Measurements from ENCODE around the gene IL18R1. TPM values are rescaled to one million over a fixed set of nuclear protein-coding genes. Genes with fewer than 3 reads are reported as not detected.

The IL18R1 gene
- total and polyA plus RNA-seq, 4 donors: 4.8 to 12.7 (median 5.9) TPM

- H3K4me3 ChIP-seq (ENCODE audit: low read depth in 1 of 3, low read length in 3 of 3): no peak overlapping the region
Observed at GRCh38 chr2:102359527-102359926, 3.9 kb downstream of the IL18R1 start.

GRCh38 chr2:102361632-102362241 lies 6.1 kb downstream of the IL18R1 start:
- Histone ChIP-seq H3K9me3 (ENCODE audit: control insufficient read depth in 4 of 4, low read length in 3 of 4) (peaks cover 0 to 11% (median 2%) of the 10 kb centered on the region in 4 donors), H3K4me1 (ENCODE audit: control insufficient read depth in 4 of 4, insufficient read depth in 4 of 4, low read length in 3 of 4) (peaks cover 0 to 7% (median 3%) of the 10 kb centered on the region in 4 donors), H3K36me3 (ENCODE audit: control insufficient read depth in 4 of 4, insufficient read depth in 3 of 4, low read depth in 1 of 4, low read length in 3 of 4) (peaks cover 0 to 15% (median 11%) of the 10 kb centered on the region in 4 donors), H3K4me3 (ENCODE audit: low read depth in 1 of 3, low read length in 3 of 3) (no peak overlapping the region), H3K27me3 (ENCODE audit: control insufficient read depth in 4 of 4, insufficient read depth in 4 of 4, low read length in 3 of 4) (no peaks in the 10 kb centered on the region), H3K27ac (ENCODE audit: low read depth in 1 of 2, low read length in 2 of 2) (no peak overlapping the region), H3K9ac (ENCODE audit: low read depth in 1 of 2, low read length in 2 of 2) (no peak overlapping the region)
- DNase-seq (ENCODE audit: low spot score): no peak
- WGBS: 82% methylated on average over 5 of the region's 5 CpGs
- TF ChIP-seq JUND (IDR thresholded peaks at IDR 0.05) (no peak), MAX (IDR thresholded peaks at IDR 0.05) (no peak), TAF1 (conservative IDR thresholded peaks at IDR 0.05) (no peak), HNF4G (IDR thresholded peaks at IDR 0.05) (no peak), NR2F2 (IDR thresholded peaks at IDR 0.05) (no peak), REST (IDR thresholded peaks at IDR 0.05) (no peak), ATF3 (IDR thresholded peaks at IDR 0.05) (no peak), YY1 (IDR thresholded peaks at IDR 0.05) (no peak), EGR1 (IDR thresholded peaks at IDR 0.05; ENCODE audit: low read depth in 2 of 2) (no peak), RAD21 (IDR thresholded peaks at IDR 0.05) (no peak), SP1 (IDR thresholded peaks at IDR 0.05) (no peak), GABPA (IDR thresholded peaks at IDR 0.05 in 1 of 2, conservative IDR thresholded peaks at IDR 0.05 in 1 of 2) (no peak), HNF4A (conservative IDR thresholded peaks at IDR 0.05) (no peak), FOXA1 (IDR thresholded peaks at IDR 0.05) (no peak)

More at GRCh38 chr2:102359527-102359926, 3.9 kb downstream of the IL18R1 start:
- Histone ChIP-seq H3K36me3 (ENCODE audit: control insufficient read depth in 4 of 4, insufficient read depth in 3 of 4, low read depth in 1 of 4, low read length in 3 of 4) (peaks cover 0 to 13% (median 8%) of the 10 kb centered on the region in 4 donors), H3K9ac (ENCODE audit: low read depth in 1 of 2, low read length in 2 of 2) (no peak overlapping the region), H3K27me3 (ENCODE audit: control insufficient read depth in 4 of 4, insufficient read depth in 4 of 4, low read length in 3 of 4) (no peaks in the 10 kb centered on the region), H3K4me1 (ENCODE audit: control insufficient read depth in 4 of 4, insufficient read depth in 4 of 4, low read length in 3 of 4) (peaks cover 0 to 12% (median 7%) of the 10 kb centered on the region in 4 donors), H3K27ac (ENCODE audit: low read depth in 1 of 2, low read length in 2 of 2) (no peak overlapping the region), H3K9me3 (ENCODE audit: control insufficient read depth in 4 of 4, low read length in 3 of 4) (no peaks in the 10 kb centered on the region)
- no peak for DNase-seq (ENCODE audit: low spot score)
- no peak for TF ChIP-seq NR2F2 (IDR thresholded peaks at IDR 0.05)
- no peak for TF ChIP-seq MAX (IDR thresholded peaks at IDR 0.05)
- no peak for TF ChIP-seq HNF4G (IDR thresholded peaks at IDR 0.05)
- TF ChIP-seq JUND (IDR thresholded peaks at IDR 0.05): no peak
- TF ChIP-seq SP1 (IDR thresholded peaks at IDR 0.05): no peak
- TF ChIP-seq HNF4A (conservative IDR thresholded peaks at IDR 0.05): no peak
- no peak for TF ChIP-seq RXRA (IDR thresholded peaks at IDR 0.05)
- WGBS: 95% methylated on average over 3 of the region's 3 CpGs
